Measurements from ENCODE around the gene LTBP3.

DNA sequence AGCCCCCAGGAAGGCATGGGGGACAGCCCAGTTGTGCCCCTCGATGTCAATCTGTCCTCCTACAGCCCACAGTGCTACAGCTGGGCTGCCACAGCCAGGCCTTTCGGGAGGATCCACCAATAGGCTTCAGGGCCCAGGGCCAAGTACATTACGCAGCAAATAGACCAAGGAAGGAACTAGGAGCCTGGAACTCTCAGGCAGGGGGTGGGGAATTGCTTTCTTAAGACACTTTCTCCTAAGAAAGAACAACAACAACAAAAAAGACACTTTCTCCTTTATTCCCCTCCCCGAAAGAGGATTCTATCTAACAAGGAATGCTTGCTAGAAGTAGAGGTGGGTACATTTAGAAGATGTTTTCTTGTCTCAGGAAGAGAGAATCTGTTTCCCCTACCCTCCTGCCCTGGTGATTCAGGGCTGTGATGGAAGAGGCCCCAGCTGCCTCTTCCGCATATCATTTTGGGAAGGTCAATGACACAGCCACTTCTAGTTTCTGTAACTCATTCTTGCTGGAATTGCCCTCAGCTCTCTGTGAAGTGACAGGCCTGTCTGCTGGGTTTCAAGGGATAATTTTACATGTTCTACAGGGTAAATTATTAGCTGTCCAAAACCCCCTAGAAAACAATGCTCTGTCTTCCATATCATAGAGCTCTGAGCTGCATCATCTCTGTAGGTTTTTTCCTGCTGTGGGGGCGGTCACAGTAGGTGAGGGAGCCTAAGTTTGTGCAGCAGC lies 65.4 kb downstream of the LTBP3 start:
- TF ChIP-seq, protein P1, sequence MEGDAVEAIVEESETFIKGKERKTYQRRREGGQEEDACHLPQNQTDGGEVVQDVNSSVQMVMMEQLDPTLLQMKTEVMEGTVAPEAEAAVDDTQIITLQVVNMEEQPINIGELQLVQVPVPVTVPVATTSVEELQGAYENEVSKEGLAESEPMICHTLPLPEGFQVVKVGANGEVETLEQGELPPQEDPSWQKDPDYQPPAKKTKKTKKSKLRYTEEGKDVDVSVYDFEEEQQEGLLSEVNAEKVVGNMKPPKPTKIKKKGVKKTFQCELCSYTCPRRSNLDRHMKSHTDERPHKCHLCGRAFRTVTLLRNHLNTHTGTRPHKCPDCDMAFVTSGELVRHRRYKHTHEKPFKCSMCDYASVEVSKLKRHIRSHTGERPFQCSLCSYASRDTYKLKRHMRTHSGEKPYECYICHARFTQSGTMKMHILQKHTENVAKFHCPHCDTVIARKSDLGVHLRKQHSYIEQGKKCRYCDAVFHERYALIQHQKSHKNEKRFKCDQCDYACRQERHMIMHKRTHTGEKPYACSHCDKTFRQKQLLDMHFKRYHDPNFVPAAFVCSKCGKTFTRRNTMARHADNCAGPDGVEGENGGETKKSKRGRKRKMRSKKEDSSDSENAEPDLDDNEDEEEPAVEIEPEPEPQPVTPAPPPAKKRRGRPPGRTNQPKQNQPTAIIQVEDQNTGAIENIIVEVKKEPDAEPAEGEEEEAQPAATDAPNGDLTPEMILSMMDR (conservative IDR thresholded peaks at IDR 0.05; ENCODE audit: low read depth, low read length): no peak
- TF ChIP-seq EZH2 (IDR thresholded peaks at IDR 0.05; ENCODE audit: borderline replicate concordance, low read depth, low read length, poor library complexity, severe bottlenecking): no peak
